ENCODE data around the gene CDK6.

DNA sequence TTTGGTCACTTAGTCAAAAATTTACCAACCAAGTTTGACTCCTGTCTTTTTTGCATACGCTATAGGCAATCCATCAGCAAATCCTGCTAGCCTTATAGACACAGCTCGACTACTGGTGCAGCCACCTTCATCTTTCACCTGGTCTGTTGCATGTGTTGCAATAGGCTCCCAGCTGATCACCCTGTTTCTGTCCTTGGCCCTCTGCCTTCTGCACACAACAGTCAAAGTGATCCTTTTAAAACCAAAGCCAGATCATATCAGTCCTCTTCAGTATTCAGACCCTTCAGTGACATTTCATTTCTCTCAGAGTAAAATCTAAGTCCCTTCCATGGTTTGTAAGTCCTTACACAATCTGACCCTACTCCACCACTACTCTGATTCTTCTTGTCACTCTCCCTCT, 10.9 kb upstream of the CDK6 start:
- TF ChIP-seq, protein P1, sequence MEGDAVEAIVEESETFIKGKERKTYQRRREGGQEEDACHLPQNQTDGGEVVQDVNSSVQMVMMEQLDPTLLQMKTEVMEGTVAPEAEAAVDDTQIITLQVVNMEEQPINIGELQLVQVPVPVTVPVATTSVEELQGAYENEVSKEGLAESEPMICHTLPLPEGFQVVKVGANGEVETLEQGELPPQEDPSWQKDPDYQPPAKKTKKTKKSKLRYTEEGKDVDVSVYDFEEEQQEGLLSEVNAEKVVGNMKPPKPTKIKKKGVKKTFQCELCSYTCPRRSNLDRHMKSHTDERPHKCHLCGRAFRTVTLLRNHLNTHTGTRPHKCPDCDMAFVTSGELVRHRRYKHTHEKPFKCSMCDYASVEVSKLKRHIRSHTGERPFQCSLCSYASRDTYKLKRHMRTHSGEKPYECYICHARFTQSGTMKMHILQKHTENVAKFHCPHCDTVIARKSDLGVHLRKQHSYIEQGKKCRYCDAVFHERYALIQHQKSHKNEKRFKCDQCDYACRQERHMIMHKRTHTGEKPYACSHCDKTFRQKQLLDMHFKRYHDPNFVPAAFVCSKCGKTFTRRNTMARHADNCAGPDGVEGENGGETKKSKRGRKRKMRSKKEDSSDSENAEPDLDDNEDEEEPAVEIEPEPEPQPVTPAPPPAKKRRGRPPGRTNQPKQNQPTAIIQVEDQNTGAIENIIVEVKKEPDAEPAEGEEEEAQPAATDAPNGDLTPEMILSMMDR (IDR thresholded peaks at IDR 0.05 in 8 of 11, conservative IDR thresholded peaks at IDR 0.05 in 3 of 11): no peak
- TF ChIP-seq POLR2A (IDR thresholded peaks at IDR 0.05) (no peak), POLR2AphosphoS5 (IDR thresholded peaks at IDR 0.05) (no peak)

Measured in spleen (tissue), 7 donors.